AG04450 (cell line): ENCODE data around the gene SMYD2. TPM values are rescaled to one million over a fixed set of nuclear protein-coding genes. Genes with fewer than 3 reads are reported as not detected.
"Not testable (repeated sequence)": the region's sequence is repeated elsewhere in the genome, so short reads cannot be mapped to it uniquely, and the experiment has no call there.

ENCODE experiments used
- CTCF ChIA-PET: fragments of 300-600, 350-600 bp; formaldehyde crosslinking; extraction: SDS; loops from one replicate; lab custom pipeline; 2022; ENCODE audit warnings: antibody characterized with exemption, inconsistent platforms; lab: Charles Lee
- POLR2A ChIA-PET: fragments of 350-600 bp; formaldehyde crosslinking; extraction: SDS; loops from one replicate; lab custom pipeline; 2021; ENCODE audit warnings: antibody characterized with exemption, inconsistent platforms; lab: Yijun Ruan, JAX
- DNase-seq: peaks from one replicate; pipeline ENCODE4 v3.0.0-alpha.2; 2011; ENCODE audit warnings: low read depth, low spot score
- H3K27ac ChIP-seq: one replicate; pipeline ENCODE4 v1.5.1; 2012; ENCODE audit warnings: low read depth, low read length, control low read depth
- H3K27me3 ChIP-seq: one replicate; pipeline ENCODE4 v1.6.0; 2012; ENCODE audit warnings: low read length; ENCODE audit not compliant: control insufficient read depth, insufficient read depth
- H3K4me3 ChIP-seq: 2 replicates; pipeline ENCODE4 v1.5.1; 2011; ENCODE audit warnings: mild to moderate bottlenecking, low read depth, low read length, control low read depth
- H3K9me3 ChIP-seq: 2 replicates; pipeline ENCODE4 v1.5.1; 2012; ENCODE audit warnings: low read length; ENCODE audit not compliant: control insufficient read depth, insufficient read depth
- CTCF ChIP-seq: IDR thresholded peaks from 2 replicates; pipeline ENCODE4 v1.5.1; 2011; ENCODE audit warnings: low read depth, low read length, control low read depth, inconsistent platforms
- polyA plus RNA-seq: library from polyadenylated mRNA; depleted of rRNA; stranded (reverse); fragments of >200 nt; gene quantifications from 2 replicates; pipeline ENCODE4 v1.2.3, GENCODE V29; 2011

The SMYD2 gene
- polyA plus RNA-seq, 1 experiment = 54.7 TPM

DNA sequence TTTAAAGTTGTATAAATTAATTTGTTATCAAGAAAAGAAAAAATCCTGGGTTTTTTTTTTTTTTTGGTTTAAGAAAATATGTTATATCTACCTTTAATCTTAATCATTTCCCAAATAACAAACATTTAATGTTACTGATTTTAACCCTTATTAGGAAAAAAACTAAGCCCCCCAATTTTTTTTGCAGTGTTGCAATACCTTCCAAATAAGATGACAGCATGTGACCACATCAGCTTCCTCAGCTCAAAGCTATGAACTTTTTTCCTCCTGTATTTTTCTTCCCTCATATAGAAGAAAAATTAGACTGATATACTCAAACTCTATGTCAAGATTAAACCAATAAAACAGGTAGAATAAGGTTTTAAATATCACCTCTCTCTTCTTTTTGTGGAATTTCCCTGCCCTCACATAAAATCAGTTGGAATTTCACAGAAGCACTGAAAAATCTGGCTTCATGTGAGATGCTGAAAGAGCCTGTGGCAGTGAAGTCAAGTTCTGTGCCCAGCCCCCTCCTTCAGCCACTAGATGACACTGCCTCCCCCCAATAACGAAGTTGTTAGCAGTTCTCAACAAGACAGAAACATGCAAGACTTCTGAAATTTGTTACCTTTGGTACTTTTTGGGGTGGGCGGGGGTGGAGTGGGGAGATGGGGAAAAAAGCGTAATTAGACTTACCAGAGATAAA lies 9.6 kb upstream of the SMYD2 start:
- CTCF ChIA-PET = interaction anchor here (0.8 to 4.8 kb wide), 8 partner anchors 11 to 61 kb away, joined by 3 to 98 read pairs (median 4); no protein-coding TSS in a partner anchor
- Histone ChIP-seq H3K4me3 (no peak overlapping the region), H3K27ac (no peak overlapping the region), H3K27me3 (no peaks in the 10 kb centered on the region), H3K9me3 (no peaks in the 10 kb centered on the region)
- no peak for TF ChIP-seq CTCF
- no peak for DNase-seq
- POLR2A ChIA-PET = no interaction called here

DNA sequence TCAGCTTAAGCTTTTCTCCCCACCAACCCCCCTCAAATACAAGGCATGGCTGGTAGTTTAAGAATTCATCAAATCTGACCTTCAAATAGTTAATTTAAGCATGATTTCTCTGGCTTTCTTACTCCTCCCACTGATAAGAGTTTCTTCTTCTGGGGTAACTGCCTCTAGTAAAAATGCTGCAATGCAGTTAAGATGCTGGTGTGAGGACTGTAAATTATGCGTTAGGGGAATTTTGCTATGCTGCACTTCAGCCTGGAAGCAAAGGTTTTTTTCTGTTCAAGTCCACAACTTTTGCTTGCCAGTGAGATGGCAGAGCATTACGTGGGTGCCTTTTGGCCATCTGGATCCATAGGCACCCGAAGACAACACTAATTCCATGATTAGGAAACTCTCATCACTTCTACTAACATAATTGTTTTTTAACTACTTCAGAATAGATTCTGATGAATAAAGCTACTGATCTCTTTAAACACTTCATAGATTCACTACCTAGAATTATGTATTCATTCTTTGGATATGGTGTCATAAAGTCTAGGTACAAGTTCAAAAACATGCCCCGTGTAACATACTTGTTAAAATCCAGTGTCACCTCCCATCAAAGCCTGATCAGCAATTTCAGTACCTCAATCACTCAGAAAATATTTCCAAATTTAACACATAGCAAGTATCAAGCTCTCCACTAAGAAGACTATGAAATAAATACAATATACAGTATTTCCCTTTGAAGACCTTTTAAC lies 8.8 kb upstream of the SMYD2 start:
- ChIA-PET POLR2A (no interaction called here), CTCF (interaction anchor here (0.8 to 4.8 kb wide), 4 partner anchors 11 to 60 kb away, joined by 3 to 98 read pairs (median 7); no protein-coding TSS in a partner anchor)
- H3K9me3 ChIP-seq = no peaks in the 10 kb centered on the region
- TF ChIP-seq CTCF = no peak
- H3K27ac ChIP-seq = no peak overlapping the region
- no peaks in the 10 kb centered on the region for H3K27me3 ChIP-seq
- no peak overlapping the region for H3K4me3 ChIP-seq
- no peak for DNase-seq

DNA sequence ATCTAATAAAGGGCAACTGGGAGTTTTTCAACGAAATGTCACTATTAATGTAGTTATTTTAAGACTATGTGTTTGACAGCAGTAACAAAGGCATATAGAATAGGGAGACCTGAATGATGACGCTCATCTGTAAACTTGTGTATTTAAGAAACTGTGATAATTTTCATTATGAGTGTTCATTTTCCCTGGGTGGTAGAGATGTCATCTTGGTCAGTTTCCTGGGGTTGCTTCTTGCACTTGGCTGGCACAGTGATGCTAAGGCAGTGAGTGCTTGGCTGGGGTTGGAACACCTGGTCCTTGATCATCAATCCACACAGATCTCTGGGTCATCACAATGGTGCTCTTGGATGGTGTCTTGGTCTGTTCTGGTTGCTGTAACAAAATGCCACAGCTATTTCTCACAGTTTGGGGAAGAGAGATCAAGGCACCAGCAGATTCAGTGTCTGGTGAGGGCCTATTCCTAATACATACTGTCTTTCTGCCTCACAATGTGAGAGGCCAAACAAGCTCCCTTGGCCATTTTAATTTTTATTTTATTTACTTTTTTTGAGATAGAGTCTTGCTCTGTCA lies 7.9 kb upstream of the SMYD2 start:
- no peak for TF ChIP-seq CTCF
- no peak overlapping the region for H3K27ac ChIP-seq
- no peak overlapping the region for H3K4me3 ChIP-seq
- DNase-seq = no peak
- no peaks in the 10 kb centered on the region for H3K9me3 ChIP-seq
- POLR2A ChIA-PET = no interaction called here
- no peaks in the 10 kb centered on the region for H3K27me3 ChIP-seq
- CTCF ChIA-PET = interaction anchor here (2.1 to 4.8 kb wide), 2 partner anchors 12 to 55 kb away, joined by 6 to 98 read pairs; no protein-coding TSS in a partner anchor

DNA sequence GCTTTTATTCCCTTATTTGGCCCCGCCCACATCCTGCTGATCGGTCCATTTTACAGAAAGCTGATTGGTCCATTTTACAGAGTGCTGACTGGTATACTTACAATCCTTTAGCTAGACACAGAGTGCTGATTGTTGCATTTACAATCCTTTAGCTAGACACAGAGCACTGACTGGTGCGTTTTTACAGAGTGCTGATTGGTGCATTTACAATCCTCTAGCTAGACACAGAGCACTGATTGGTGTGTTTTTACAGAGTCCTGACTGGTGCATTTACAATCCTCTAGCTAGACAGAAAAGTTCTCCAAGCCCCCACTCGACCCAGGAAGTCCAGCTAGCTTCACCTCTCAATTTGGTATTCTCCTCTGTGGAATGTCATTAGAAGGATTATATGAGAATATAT lies 5.3 kb upstream of the SMYD2 start:
- H3K4me3 ChIP-seq, H3K9me3 ChIP-seq, H3K27ac ChIP-seq, DNase-seq, H3K27me3 ChIP-seq, POLR2A ChIA-PET: not testable (repeated sequence)
- CTCF ChIA-PET = interaction anchor here (0.9 to 5.7 kb wide), 4 partner anchors 11 to 57 kb away, joined by 4 to 75 read pairs (median 4); no protein-coding TSS in a partner anchor

- Histone ChIP-seq H3K9me3 (no peaks in the 10 kb centered on the region; the same call in 1 of the 2 replicates), H3K27me3 (no peaks in the 10 kb centered on the region), H3K27ac (no peak overlapping the region), H3K4me3 (no peak overlapping the region)
- POLR2A ChIA-PET = no interaction called here
- no peak for TF ChIP-seq CTCF
- CTCF ChIA-PET = interaction anchor here (0.7 to 5.7 kb wide), 3 partner anchors 16 to 55 kb away, joined by 3 to 75 read pairs (median 9); no protein-coding TSS in a partner anchor
- DNase-seq = no peak
Measured at GRCh38 chr1:214276786-214277185, 4.2 kb upstream of the SMYD2 start.
